ENCODE measurements around the gene MINDY4. TPM values are rescaled to one million over a fixed set of nuclear protein-coding genes. Genes with fewer than 3 reads are reported as not detected.

MINDY4 gene
- total and polyA plus RNA-seq, 10 of the 15 experiments (the other 5 are each of a cell fraction or from before 2014, with no cell fraction given) = 0.10 to 0.90 (median 0.40) TPM

- CTCF ChIA-PET = interaction anchor here (0.6 to 5.2 kb wide), 4 partner anchors 133 to 316 kb away, joined by 3 to 35 read pairs (median 4); no protein-coding TSS in a partner anchor
- no peaks in the 10 kb centered on the region for H3K79me2 ChIP-seq (ENCODE audit: control insufficient read depth, insufficient read depth, low read length)
- H2AFZ ChIP-seq (ENCODE audit: control insufficient read depth, low read depth, low read length) = no peak overlapping the region
- SMC1A ChIA-PET (ENCODE audit: uncharacterized antibody, unreplicated experiment) = interaction anchor here (1.1 to 1.3 kb wide), 3 partner anchors 10 to 317 kb away, joined by 3 to 6 read pairs (median 4); no protein-coding TSS in a partner anchor
- no peaks in the 10 kb centered on the region for H3K9me3 ChIP-seq (replicated peaks; ENCODE audit: control insufficient read depth, insufficient read depth, low read length)
- H3K36me3 ChIP-seq (ENCODE audit: control insufficient read depth in 2 of 2, insufficient read depth in 2 of 2, low read length in 1 of 2) = no peaks in the 10 kb centered on the region
- ATAC-seq (no peak), DNase-seq (ENCODE audit: low read depth, low spot score) (no peak), FAIRE-seq (no peak)
- BruUV-seq (replicated peaks) = no TSS peak
- POLR2A ChIA-PET = no interaction called here
- H3K9ac ChIP-seq (ENCODE audit: control insufficient read depth, insufficient read depth, low read length) = no peak overlapping the region
- WGBS (ENCODE audit: insufficient coverage, insufficient replicate concordance, low lambda C conversion rate, missing lambda C conversion rate) = 74% methylated on average over 6 of the region's 6 CpGs
- intact Hi-C loops (cut with micrococcal nuclease; ENCODE audit: unreplicated experiment) (no loop called here), in situ Hi-C loops (cut with MboI) (no loop called here)
- H3K4me3 ChIP-seq = no peak overlapping the region
- H3K27me3 ChIP-seq (replicated peaks in 1 of 2; ENCODE audit: control insufficient read depth in 2 of 2, insufficient read depth in 2 of 2, low read length in 1 of 2) = no peaks in the 10 kb centered on the region
- H3K27ac ChIP-seq (ENCODE audit: control insufficient read depth, insufficient read depth) = no peak overlapping the region
- no peaks in the 10 kb centered on the region for H4K20me1 ChIP-seq (ENCODE audit: control insufficient read depth, insufficient read depth)
- RAD21 ChIA-PET (ENCODE audit: unreplicated experiment) = no interaction called here
- H3K4me2 ChIP-seq (ENCODE audit: control insufficient read depth, insufficient read depth) = no peak overlapping the region
- no peak for TF ChIP-seq MEF2B (IDR thresholded peaks at IDR 0.05; ENCODE audit: partially characterized antibody, poor library complexity, severe bottlenecking)
- no peak for TF ChIP-seq HCFC1 (IDR thresholded peaks at IDR 0.05; ENCODE audit: low read length)
- TF ChIP-seq LARP7 (IDR thresholded peaks at IDR 0.05) = no peak
- TF ChIP-seq CBX3 (IDR thresholded peaks at IDR 0.05; ENCODE audit: borderline replicate concordance, low read depth) = no peak
- TF ChIP-seq TAF1 (IDR thresholded peaks at IDR 0.05; ENCODE audit: borderline replicate concordance, low read depth, low read length) = no peak
- no peak for TF ChIP-seq YY1 (IDR thresholded peaks at IDR 0.05; ENCODE audit: low read depth, low read length)
- no peak for TF ChIP-seq CHD1 (IDR thresholded peaks at IDR 0.05; ENCODE audit: low read depth, low read length)
- TF ChIP-seq BACH1 (IDR thresholded peaks at IDR 0.05; ENCODE audit: borderline replicate concordance) = no peak
- TF ChIP-seq PKNOX1 (IDR thresholded peaks at IDR 0.05) = no peak
- no peak for TF ChIP-seq SREBF2 (IDR thresholded peaks at IDR 0.05; ENCODE audit: low read length)
- TF ChIP-seq NR2C2 (IDR thresholded peaks at IDR 0.05; ENCODE audit: borderline replicate concordance, control insufficient read depth, insufficient read length, low read depth) = no peak
- TF ChIP-seq FOS (IDR thresholded peaks at IDR 0.05; ENCODE audit: borderline replicate concordance, extremely low read depth, insufficient read length) = no peak
- TF ChIP-seq MTA3 (IDR thresholded peaks at IDR 0.05; ENCODE audit: borderline replicate concordance, low read length) = no peak
- no peak for TF ChIP-seq REST (IDR thresholded peaks at IDR 0.05; ENCODE audit: low read depth, low read length)
- no peak for TF ChIP-seq NR2F1 (conservative IDR thresholded peaks at IDR 0.05)
- no peak for TF ChIP-seq POLR2AphosphoS2 (IDR thresholded peaks at IDR 0.05; ENCODE audit: low read depth, low read length)
- TF ChIP-seq MAX (IDR thresholded peaks at IDR 0.05; ENCODE audit: low read depth, low read length) = no peak
- no peak for TF ChIP-seq RELB (IDR thresholded peaks at IDR 0.05; ENCODE audit: low read depth)
- no peaks in the 10 kb centered on the region for H3K4me1 ChIP-seq (ENCODE audit: control insufficient read depth, insufficient read depth, low read length)
Measured at GRCh38 chr7:30805931-30806330, 34.7 kb downstream of the MINDY4 start.
